Natural killer cell treated with Interleukin-12 subunit alpha and Interleukin-12 subunit beta and Interleukin-15 and Interleukin-18, amount 100 ng/mL, for 72 hours (primary cell): Measurements from ENCODE around the gene FOSB. TPM values are rescaled to one million over a fixed set of nuclear protein-coding genes. Genes with fewer than 3 reads are reported as not detected.
"Not testable (repeated sequence)": the region's sequence is repeated elsewhere in the genome, so short reads cannot be mapped to it uniquely, and the experiment has no call there.

Experiments
- ATAC-seq, 2 donors: fragments of 150-1000 bp; cut with Tn5 transposase in 1 of 2; sonication (Bioruptor Pico), chemical (Tn5 transposase) in 1 of 2; 2 replicates each; pipeline ENCODE4 v1.10.0; 2021
- DNase-seq: peaks from one replicate; pipeline ENCODE4 v3.0.0; 2022; ENCODE audit warnings: low spot score
- H3K27ac Mint-ChIP-seq, 2 donors: 1 replicate in 1 of 2; 2 replicates in 1 of 2; pipeline ENCODE4 v1.8.0; 2022; ENCODE audit warnings: mixed read lengths in 2 of 2, mild to moderate bottlenecking in 1 of 2, moderate library complexity in 1 of 2
- H3K27me3 Mint-ChIP-seq, 2 donors: 1 replicate in 1 of 2; 2 replicates in 1 of 2; pipeline ENCODE4 v1.8.0; 2022; ENCODE audit warnings: mixed read lengths in 2 of 2
- H3K36me3 Mint-ChIP-seq: one replicate; pipeline ENCODE4 v1.8.0; 2022; ENCODE audit warnings: mixed read lengths
- H3K4me1 Mint-ChIP-seq, 2 donors: 1 replicate in 1 of 2; 2 replicates in 1 of 2; pipeline ENCODE4 v1.8.0; 2022; ENCODE audit warnings: low read depth in 2 of 2, mixed read lengths in 2 of 2, mild to moderate bottlenecking in 1 of 2
- H3K4me3 Mint-ChIP-seq: one replicate; pipeline ENCODE4 v1.8.0; 2022; ENCODE audit warnings: mixed read lengths
- H3K9me3 Mint-ChIP-seq: 2 replicates; pipeline ENCODE4 v1.8.0; 2022; ENCODE audit warnings: mixed read lengths
- total RNA-seq, 2 donors: library from RNA; stranded (reverse); gene quantifications; one replicate each; pipeline ENCODE4 v1.2.3, GENCODE V29; 2022

Gene FOSB
- 10 to 100 TPM; 16.3 to 18.0 TPM for total RNA-seq

DNA sequence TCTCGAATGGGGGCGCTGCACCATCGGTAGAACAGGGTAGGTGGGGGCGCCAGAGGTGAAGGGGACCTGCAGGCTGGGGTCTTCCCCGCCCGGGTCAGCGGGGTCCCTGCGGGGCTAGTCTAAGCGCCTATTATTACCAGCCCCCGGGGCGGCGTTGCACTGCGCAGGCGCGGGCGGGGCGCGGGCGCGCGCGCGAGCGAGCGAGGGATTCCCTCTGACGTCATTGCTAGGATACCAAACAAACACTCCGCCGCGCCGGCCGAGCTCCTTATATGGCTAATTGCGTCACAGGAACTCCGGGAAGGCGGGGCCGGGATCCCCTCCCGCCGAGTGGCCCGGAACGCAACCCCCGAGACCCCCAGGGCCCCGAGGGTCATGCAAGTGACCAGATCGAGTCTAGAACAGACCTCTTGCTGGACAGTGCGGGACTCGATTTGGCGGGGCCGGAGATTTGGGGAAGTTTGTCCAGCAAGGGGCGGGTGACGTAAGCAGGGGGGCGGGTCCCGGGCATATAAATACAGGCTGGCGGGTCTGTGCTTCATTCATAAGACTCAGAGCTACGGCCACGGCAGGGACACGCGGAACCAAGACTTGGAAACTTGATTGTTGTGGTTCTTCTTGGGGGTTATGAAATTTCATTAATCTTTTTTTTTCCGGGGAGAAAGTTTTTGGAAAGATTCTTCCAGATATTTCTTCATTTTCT, at the start of gene FOSB:
Gene FOSB (plus strand): TSS at position 541 of the 703 bp plus-strand sequence. CDS start 591 bp downstream, outside the sequence.
- peaks cover 27 to 41% of the 10 kb centered on the region in 2 donors for H3K4me1 Mint-ChIP-seq
- peak; percentile 97 for DNase-seq

DNA sequence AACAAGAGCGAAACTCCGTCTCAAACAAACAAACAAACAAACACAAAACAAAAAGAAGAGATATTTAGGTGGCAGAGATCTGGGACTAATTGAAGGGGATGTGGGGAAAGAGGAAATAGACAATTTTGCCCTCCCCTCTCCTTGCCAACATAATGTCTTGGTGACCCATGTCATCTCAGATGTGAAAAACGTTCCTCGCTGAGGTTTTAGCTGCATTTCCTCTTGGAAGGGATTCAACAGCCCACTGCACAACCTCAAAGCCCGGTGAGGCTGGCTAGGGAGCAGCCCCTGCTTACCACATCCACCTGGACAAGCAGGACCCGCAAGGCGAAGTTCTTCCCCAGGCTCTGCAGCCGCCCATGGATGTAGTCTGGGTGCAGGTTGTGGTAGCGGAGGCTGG, 49.0 kb upstream of the FOSB start:
- no peaks in the 10 kb centered on the region for H3K36me3 Mint-ChIP-seq
- no peak overlapping the region for H3K4me3 Mint-ChIP-seq
- no peaks in the 10 kb centered on the region for H3K27me3 Mint-ChIP-seq
- DNase-seq, result no peak
- no peaks in the 10 kb centered on the region for H3K9me3 Mint-ChIP-seq
- no peak overlapping the region for H3K27ac Mint-ChIP-seq
- peaks cover 23 to 27% of the 10 kb centered on the region in 2 donors for H3K4me1 Mint-ChIP-seq
- no peak for ATAC-seq

More for the DNA sequence above, at the start of gene FOSB:
- ATAC-seq, result peak; percentile 59 to 70
- Mint-ChIP-seq H3K27me3 (peaks cover 2 to 6% of the 10 kb centered on the region in 2 donors), H3K4me3 (peak within 1 kb of the TSS; percentile 93), H3K27ac (peak within 1 kb of the TSS; percentile 90 to 93), H3K36me3 (no peaks in the 10 kb centered on the region), H3K9me3 (no peaks in the 10 kb centered on the region)

DNA sequence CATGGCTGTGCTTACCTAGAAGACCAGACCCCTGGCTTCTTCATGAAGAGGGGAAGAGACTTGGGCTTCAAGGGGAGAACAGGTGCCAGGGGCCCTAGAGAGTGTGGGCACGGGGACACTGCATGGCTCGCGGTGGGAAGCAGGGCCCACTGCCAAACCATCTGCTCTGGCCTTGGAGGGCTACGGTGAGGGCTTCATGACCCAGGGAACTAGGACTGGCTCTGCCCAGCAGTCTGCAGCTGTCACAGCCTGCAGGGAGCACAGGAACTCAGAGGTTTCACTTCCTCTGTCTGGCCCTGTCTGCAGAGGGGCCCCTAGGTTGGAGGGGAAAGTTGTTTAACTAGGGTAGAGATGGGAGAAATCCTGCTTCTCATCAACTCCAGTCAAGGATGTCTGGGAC, 48.4 kb upstream of the FOSB start:
- ATAC-seq (no peak), DNase-seq (no peak)
- H3K9me3 Mint-ChIP-seq, result no peaks in the 10 kb centered on the region
- H3K27me3 Mint-ChIP-seq, result no peaks in the 10 kb centered on the region
- H3K4me1 Mint-ChIP-seq, result peaks cover 29 to 31% of the 10 kb centered on the region in 2 donors
- no peaks in the 10 kb centered on the region for H3K36me3 Mint-ChIP-seq
- peak overlapping the region in 1 of 2 donors; percentile 51 for H3K27ac Mint-ChIP-seq
- peak overlapping the region; percentile 44 for H3K4me3 Mint-ChIP-seq

DNA sequence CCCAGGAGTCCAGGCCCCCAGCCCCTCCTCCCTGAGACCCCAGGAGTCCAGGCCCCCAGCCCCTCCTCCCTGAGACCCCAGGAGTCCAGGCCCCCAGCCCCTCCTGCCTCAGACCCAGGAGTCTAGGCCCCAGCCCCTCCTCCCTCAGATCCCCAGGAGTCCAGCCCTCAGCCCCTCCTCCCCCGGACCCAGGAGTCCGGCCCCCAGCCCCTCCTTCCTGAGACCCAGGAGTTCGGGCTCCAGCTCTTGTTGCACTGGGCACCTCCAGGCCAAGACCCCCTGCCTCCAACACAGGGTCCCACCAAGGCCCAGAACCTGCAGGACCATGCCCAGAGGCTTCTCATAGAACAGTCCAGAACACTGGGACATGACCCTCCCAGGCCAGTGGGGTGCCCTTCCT, 47.9 kb upstream of the FOSB start:
- H3K4me3 Mint-ChIP-seq, result no peak overlapping the region
- no peaks in the 10 kb centered on the region for H3K27me3 Mint-ChIP-seq
- no peak overlapping the region for H3K27ac Mint-ChIP-seq
- peaks cover 32 to 34% of the 10 kb centered on the region in 2 donors for H3K4me1 Mint-ChIP-seq
- DNase-seq, result no peak
- no peak for ATAC-seq
- H3K9me3 Mint-ChIP-seq, result no peaks in the 10 kb centered on the region
- no peaks in the 10 kb centered on the region for H3K36me3 Mint-ChIP-seq

DNA sequence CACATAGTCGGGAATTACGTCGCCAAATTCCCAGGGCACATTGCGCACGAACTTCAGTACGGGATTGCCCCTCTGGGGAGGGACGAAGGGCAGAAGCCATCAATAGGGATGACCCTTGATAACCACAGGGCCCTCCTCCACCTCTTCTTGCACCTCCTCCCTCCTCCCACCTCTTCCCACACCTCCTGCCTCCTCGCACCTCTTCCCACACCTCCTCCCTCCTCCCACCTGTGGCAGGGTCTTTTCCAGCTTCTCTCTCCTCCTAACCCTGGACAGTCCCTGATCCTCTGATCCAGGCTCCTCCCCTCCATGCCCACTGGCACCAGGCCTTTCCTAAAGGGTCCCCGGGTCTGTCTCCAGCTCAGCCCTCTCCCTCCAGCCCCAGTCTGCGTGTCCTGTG, 47.4 kb upstream of the FOSB start:
- H3K4me3 Mint-ChIP-seq, result no peak overlapping the region
- H3K27ac Mint-ChIP-seq, result peak overlapping the region; percentile 23 to 70
- H3K27me3 Mint-ChIP-seq, result no peaks in the 10 kb centered on the region
- no peaks in the 10 kb centered on the region for H3K9me3 Mint-ChIP-seq
- peaks cover 32 to 34% of the 10 kb centered on the region in 2 donors for H3K4me1 Mint-ChIP-seq
- DNase-seq, result no peak
- H3K36me3 Mint-ChIP-seq, result no peaks in the 10 kb centered on the region
- no peak for ATAC-seq

DNA sequence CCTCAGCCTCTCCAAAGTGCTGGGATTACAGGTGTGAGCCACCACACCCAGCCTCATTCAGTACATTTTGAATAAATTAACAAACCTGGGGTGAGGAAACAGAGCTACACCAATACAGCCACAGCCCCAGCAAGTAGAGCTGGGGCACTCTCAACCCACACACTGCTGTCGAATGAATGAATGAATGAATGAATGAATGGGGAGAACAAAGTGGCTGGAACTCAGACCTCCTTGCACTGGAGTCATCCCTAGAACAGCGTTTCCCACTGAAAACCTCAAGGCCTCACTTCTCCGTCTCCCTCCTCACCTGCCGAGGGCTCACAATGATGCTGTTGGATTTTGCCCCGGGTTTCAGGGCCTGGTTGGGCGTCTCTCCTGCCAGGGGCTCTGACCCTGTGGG, 46.9 kb upstream of the FOSB start:
- Mint-ChIP-seq H3K4me1 (peaks cover 37 to 38% of the 10 kb centered on the region in 2 donors), H3K9me3 (no peaks in the 10 kb centered on the region), H3K27ac (peak overlapping the region; percentile 23 to 70), H3K36me3 (no peaks in the 10 kb centered on the region), H3K27me3 (no peaks in the 10 kb centered on the region), H3K4me3 (no peak overlapping the region)
- DNase-seq (no peak), ATAC-seq (no peak)

DNA sequence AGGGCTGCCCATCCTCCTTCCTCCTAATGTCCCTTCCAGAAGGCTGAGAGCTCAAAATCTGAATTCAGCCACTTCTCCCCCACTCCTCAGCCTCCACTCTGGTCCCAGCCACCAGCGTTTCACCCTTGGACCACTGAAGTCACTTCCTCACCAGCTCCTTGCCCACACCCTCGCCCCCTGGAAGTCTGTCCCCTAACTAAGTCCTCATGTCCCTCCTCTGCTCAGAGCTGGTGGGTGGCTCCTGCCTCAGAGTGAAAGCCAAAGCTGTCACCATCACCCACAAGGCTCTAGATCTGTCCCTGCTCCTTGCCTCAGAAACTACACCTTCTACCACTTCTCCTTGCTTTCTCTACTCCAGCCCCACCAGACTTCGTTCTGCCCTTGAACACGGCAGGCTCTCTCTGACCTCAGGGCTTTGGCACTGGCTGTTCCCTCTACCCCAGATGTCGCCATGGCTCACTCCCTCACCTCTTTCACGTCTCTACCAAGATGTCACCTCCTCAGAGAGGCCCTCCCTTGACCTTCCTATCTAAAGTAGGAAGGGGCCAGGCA, 45.8 kb upstream of the FOSB start:
- peaks cover 40 to 41% of the 10 kb centered on the region in 2 donors for H3K4me1 Mint-ChIP-seq
- ATAC-seq, result no peak
- no peaks in the 10 kb centered on the region for H3K36me3 Mint-ChIP-seq
- no peak for DNase-seq
- H3K4me3 Mint-ChIP-seq, result peak overlapping the region; percentile 25
- no peaks in the 10 kb centered on the region for H3K27me3 Mint-ChIP-seq
- H3K27ac Mint-ChIP-seq, result peak overlapping the region; percentile 73 to 96
- H3K9me3 Mint-ChIP-seq, result no peaks in the 10 kb centered on the region

DNA sequence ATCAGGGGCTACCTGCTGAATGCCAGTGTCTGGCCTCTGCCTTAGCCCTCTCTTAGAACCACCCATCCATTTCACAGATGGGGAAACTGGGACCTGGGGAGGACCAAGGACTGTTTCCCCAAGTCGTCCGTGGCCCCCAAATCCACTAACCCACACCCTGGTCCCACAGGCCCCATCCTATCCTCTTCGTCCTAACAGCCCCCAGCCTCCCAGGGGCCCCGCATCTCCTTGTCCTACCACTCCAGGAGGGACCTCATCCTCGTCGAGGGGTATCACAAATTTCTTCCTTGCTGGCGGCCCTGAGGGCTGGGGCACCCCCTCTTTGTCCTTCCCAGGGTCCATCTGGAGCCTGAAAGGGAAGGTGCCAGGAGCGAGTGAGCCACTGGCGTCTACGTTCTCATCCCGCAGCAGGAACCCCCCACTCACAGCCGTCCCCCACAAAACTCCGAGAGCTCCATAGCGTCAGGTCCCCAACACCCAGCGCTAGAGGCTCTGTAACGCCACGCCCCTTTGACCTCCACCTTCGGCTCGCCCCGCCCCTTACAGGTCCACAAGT, 44.7 kb upstream of the FOSB start:
- Mint-ChIP-seq H3K9me3 (no peaks in the 10 kb centered on the region), H3K4me1 (peaks cover 41 to 42% of the 10 kb centered on the region in 2 donors), H3K27me3 (no peaks in the 10 kb centered on the region), H3K36me3 (no peaks in the 10 kb centered on the region), H3K4me3 (peak overlapping the region; percentile 92), H3K27ac (peak overlapping the region; percentile 96 to 98)
- DNase-seq, result no peak
- no peak for ATAC-seq

DNA sequence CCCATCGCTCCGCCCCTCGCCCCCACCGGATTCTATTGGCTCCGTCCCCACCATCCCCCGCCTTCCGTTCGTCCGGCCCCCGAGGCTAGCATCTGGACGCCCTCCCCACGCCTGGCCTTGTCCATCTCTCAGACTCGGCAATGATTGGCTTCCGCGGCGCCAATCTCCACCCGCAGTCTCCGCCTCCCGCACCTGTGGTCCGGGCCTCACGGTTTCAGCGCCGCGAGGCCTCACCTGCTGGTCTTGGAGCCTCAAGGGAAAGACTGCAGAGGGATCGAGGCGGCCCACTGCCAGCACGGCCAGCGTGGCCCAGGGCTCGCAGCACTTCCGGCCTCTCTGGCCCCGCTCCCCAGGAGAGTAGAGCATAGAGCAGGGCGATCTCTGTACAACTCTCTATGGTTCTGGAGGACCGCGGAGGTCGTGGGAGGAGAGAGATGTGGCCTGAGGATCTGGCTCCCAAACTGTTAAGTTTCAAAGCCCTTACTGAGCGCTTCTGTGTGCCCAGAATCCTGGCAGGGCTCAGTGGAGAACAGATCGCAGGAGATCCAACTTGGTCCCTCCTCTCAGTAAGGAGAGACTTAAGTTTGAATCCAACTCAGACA, 44.1 kb upstream of the FOSB start, which contains the start of gene ERCC1:
Gene ERCC1 (minus strand): TSS at position 329 of the 602 bp plus-strand sequence. CDS start 543 bp downstream, outside the sequence.
- Mint-ChIP-seq H3K9me3 (no peaks in the 10 kb centered on the region), H3K36me3 (no peaks in the 10 kb centered on the region), H3K27me3 (no peaks in the 10 kb centered on the region), H3K4me3 (peak within 1 kb of the TSS; percentile 92), H3K4me1 (peaks cover 42% of the 10 kb centered on the region in 2 donors), H3K27ac (peak within 1 kb of the TSS; percentile 96 to 98)
- ATAC-seq, result peak; percentile 92 to 95
- peak; percentile 96 for DNase-seq

DNA sequence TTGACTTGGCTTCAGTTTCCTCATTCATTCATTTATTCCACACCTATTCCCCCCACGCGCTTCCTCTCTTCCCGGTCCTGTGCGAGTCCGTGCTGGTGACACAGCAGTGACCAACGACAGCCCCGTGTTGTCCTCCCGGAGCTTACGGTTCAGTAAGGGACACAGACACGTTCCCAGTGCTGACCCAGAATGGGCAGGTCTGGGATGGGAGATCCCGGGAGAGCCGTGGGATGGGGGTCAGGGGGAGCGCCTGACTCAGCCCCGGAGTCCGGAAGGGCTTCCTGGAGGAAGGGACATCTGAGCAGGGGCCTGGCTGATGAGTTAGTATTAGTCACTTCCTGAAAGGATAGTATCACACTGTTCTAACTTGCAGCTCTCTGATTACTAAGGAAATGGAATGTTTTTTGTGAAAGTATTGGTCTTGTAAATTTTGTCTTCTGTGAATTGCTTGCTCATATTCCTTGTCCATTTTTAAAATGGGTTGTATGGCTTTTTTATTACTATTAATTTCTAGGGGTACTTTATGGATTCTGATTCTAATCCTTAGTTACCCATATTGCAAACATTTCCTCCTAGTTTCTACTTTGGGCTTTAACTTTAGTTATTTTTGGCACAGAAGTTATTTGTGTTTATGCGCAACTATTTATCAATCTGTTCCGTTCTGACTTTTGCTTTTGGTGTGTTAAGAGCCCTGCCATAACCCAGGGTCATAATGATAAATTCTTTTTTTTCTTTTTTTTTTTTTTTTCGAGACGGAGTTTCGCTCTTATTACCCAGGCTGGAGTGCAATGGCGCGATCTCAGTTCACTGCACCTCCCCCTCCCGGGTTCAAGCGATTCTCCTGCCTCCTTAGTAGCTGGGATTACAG, 43.4 kb upstream of the FOSB start:
- Mint-ChIP-seq H3K9me3 (no peaks in the 10 kb centered on the region), H3K4me1 (peaks cover 41 to 42% of the 10 kb centered on the region in 2 donors), H3K27ac (peak overlapping the region; percentile 96 to 98), H3K4me3 (peak overlapping the region; percentile 92), H3K36me3 (no peaks in the 10 kb centered on the region), H3K27me3 (no peaks in the 10 kb centered on the region)
- peak; percentile 86 for DNase-seq
- peak; percentile 76 to 79 for ATAC-seq

DNA sequence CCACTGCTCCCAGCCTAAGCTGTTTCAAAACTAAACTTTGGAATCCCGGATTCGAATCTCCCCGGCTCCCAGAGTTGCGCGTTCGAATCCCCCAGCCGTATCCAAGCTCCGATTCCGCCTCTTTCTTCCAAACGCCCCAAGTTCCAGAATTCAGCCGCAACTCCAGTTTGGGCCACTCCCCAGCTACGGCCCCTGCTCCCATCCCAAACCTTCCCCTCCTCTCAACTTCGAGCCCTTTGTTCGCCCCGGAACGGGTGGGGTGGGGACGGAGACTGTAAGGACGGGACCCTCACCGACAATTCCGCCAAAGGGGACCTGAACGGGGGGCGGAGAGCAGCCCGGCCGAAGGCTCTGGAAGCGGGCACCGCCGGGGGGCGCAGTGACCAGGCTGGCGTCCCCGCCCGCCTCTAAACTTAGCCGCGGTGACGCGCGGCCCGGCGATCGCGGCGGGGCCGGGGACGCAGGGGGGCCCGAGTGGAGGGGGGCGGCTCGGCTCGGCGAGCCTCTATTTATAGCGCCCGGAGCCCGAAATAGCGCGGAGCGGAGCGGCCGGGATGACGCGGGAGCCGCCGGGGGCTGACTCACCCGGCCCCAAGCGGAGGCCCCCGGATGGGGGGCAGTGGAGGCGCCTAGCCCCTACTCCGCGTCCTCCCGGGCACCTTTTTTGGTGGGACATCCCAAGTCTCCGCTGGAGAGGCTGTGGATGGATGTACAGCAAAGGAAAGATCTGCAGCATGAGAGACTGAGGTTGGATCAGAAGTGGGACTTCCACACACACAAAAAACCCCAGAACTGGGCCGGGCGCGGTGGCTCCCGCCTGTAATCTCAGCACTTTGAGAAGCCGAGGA, 39.2 kb upstream of the FOSB start:
- Mint-ChIP-seq H3K4me3 (peak overlapping the region; percentile 85), H3K4me1 (peaks cover 19 to 21% of the 10 kb centered on the region in 2 donors), H3K27me3 (no peaks in the 10 kb centered on the region), H3K27ac (peak overlapping the region; percentile 56 to 63), H3K36me3 (no peaks in the 10 kb centered on the region), H3K9me3 (no peaks in the 10 kb centered on the region)
- ATAC-seq (peak; percentile 4 to 51), DNase-seq (no peak)

DNA sequence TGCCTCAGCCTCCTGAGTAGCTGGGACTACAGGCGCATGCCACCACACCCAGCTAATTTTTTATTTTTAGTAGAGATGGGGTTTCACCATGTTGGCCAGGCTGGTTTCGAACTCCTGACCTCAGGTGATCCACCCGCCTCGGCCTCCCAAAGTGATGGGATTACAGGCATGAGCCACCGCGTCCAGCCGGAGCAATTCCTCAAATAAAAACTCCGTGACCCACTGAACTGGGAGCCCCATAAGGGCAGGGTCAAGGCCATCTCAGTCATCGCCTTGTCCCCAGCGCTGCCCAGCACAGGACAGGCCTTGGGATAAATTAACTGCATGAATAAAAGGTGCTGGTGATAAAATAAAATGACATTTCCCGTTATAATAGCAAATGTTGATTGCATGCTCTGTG, 37.9 kb upstream of the FOSB start:
- H3K4me1 Mint-ChIP-seq, result peaks cover 10% of the 10 kb centered on the region in 2 donors
- H3K27ac Mint-ChIP-seq, DNase-seq, H3K27me3 Mint-ChIP-seq, H3K9me3 Mint-ChIP-seq, H3K4me3 Mint-ChIP-seq, ATAC-seq, H3K36me3 Mint-ChIP-seq: not testable (repeated sequence)
